ENCODE results near the gene NACAD.

Gene NACAD

GRCh38 chr7:45074528-45075354 lies 14.0 kb downstream of the NACAD start:
- DNase-seq (ENCODE audit: low spot score), result no peak

- no peak for DNase-seq (ENCODE audit: low spot score)
These were observed 14.8 kb downstream of the NACAD start for GRCh38 chr7:45073786-45074527.

- no peak for DNase-seq (ENCODE audit: low spot score)
These were observed 15.6 kb downstream of the NACAD start for GRCh38 chr7:45073031-45073785.

- DNase-seq (ENCODE audit: low spot score), result no peak
These were observed 16.4 kb downstream of the NACAD start for GRCh38 chr7:45072131-45073030.

- DNase-seq (ENCODE audit: low spot score), result no peak
These were observed 17.2 kb downstream of the NACAD start for GRCh38 chr7:45071528-45071927.

- no peak for DNase-seq (ENCODE audit: low spot score)
These were observed 18.5 kb downstream of the NACAD start for GRCh38 chr7:45070254-45070642.

GRCh38 chr7:45069444-45070253 lies 19.1 kb downstream of the NACAD start:
- no peak for DNase-seq (ENCODE audit: low spot score)

- no peak for DNase-seq (ENCODE audit: low spot score)
These were observed 20.3 kb downstream of the NACAD start for GRCh38 chr7:45068236-45069023.

- no peak for DNase-seq (ENCODE audit: low spot score)
These were observed 21.2 kb downstream of the NACAD start for GRCh38 chr7:45067582-45067981.

- DNase-seq (ENCODE audit: low spot score), result no peak
These were observed 22.4 kb downstream of the NACAD start for GRCh38 chr7:45066409-45066808.

- no peak for DNase-seq (ENCODE audit: low spot score)
These were observed 23.5 kb downstream of the NACAD start for GRCh38 chr7:45065031-45065995.

- DNase-seq (ENCODE audit: low spot score), result no peak
These were observed 24.6 kb downstream of the NACAD start for GRCh38 chr7:45064047-45064725.

GRCh38 chr7:45061806-45062425 lies 26.9 kb downstream of the NACAD start:
- no peak for DNase-seq (ENCODE audit: low spot score)

GRCh38 chr7:45061352-45061751 lies 27.4 kb downstream of the NACAD start:
- no peak for DNase-seq (ENCODE audit: low spot score)

- no peak for DNase-seq (ENCODE audit: low spot score)
These were observed 28.5 kb downstream of the NACAD start for GRCh38 chr7:45060295-45060694.

- no peak for DNase-seq (ENCODE audit: low spot score)
These were observed 30.9 kb downstream of the NACAD start for GRCh38 chr7:45057878-45058277.

- DNase-seq (ENCODE audit: low spot score), result no peak
These were observed 33.1 kb downstream of the NACAD start for GRCh38 chr7:45055594-45056219.

All from CD4-positive, alpha-beta T cell treated with Interleukin-2 at 100 ng/mL for 4 hours (primary cell).